ENCODE measurements around the gene SCGB1C1.
"Not testable (repeated sequence)": the region's sequence is repeated elsewhere in the genome, so short reads cannot be mapped to it uniquely, and the experiment has no call there.

The SCGB1C1 gene

GRCh38 chr11:192674-193128, at the start of gene SCGB1C1:
SCGB1C1 (plus strand) TSS chr11:193078; CDS start chr11:193100, 22 bp downstream.
- not testable (repeated sequence) for DNase-seq (ENCODE audit: low read depth)

GRCh38 chr11:180242-180641, 12.6 kb upstream of the SCGB1C1 start:
- not testable (repeated sequence) for H3K4me3 ChIP-seq (ENCODE audit: low read depth, low read length); DNase-seq (ENCODE audit: low read depth)

More at GRCh38 chr11:192674-193128, at the start of gene SCGB1C1:
- not testable (repeated sequence) for H3K4me3 ChIP-seq (ENCODE audit: low read depth, low read length)

- H3K4me3 ChIP-seq (ENCODE audit: low read depth, low read length); DNase-seq (ENCODE audit: low read depth): not testable (repeated sequence)
These were observed 3.6 kb upstream of the SCGB1C1 start for GRCh38 chr11:189200-189783.

- not testable (repeated sequence) for DNase-seq (ENCODE audit: low read depth); H3K4me3 ChIP-seq (ENCODE audit: low read depth, low read length)
- peak; percentile 30 for TF ChIP-seq CTCF (IDR thresholded peaks at IDR 0.05; ENCODE audit: control insufficient read depth, extremely low read depth, insufficient read depth)
These were observed 3.0 kb upstream of the SCGB1C1 start for GRCh38 chr11:189843-190311.

- H3K4me3 ChIP-seq (ENCODE audit: low read depth, low read length); DNase-seq (ENCODE audit: low read depth): not testable (repeated sequence)
These were observed 2.3 kb upstream of the SCGB1C1 start for GRCh38 chr11:190546-190945.

- peak; percentile 28; the same call in 1 of the 2 replicates for TF ChIP-seq CTCF (IDR thresholded peaks at IDR 0.05; ENCODE audit: control insufficient read depth, extremely low read depth, insufficient read depth)
- not testable (repeated sequence) for H3K4me3 ChIP-seq (ENCODE audit: low read depth, low read length); DNase-seq (ENCODE audit: low read depth)
These were observed 1.1 kb upstream of the SCGB1C1 start for GRCh38 chr11:191490-192478.

GRCh38 chr11:193481-193880, 603 bp downstream of the SCGB1C1 start:
- not testable (repeated sequence) for H3K4me3 ChIP-seq (ENCODE audit: low read depth, low read length); DNase-seq (ENCODE audit: low read depth)

- TF ChIP-seq CTCF (IDR thresholded peaks at IDR 0.05; ENCODE audit: control insufficient read depth, extremely low read depth, insufficient read depth): no peak
- H3K4me3 ChIP-seq (ENCODE audit: low read depth, low read length): no peak overlapping the region
- no peak for DNase-seq (ENCODE audit: low read depth)
These were observed 4.2 kb downstream of the SCGB1C1 start for GRCh38 chr11:196786-197731.

- no peak for DNase-seq (ENCODE audit: low read depth)
- TF ChIP-seq CTCF (IDR thresholded peaks at IDR 0.05; ENCODE audit: control insufficient read depth, extremely low read depth, insufficient read depth): no peak
- no peak overlapping the region for H3K4me3 ChIP-seq (ENCODE audit: low read depth, low read length)
These were observed 4.9 kb downstream of the SCGB1C1 start for GRCh38 chr11:197741-198235.

Data from LNCaP clone FGC (cell line).